Inferior parietal cortex (tissue), 1 donor: ENCODE measurements around the gene TRAF3.
A peak's percentile ranks its signal among the peaks of the same experiment; 100 is the strongest.

ENCODE experiments used
- DNase-seq: peaks from one replicate; pipeline ENCODE4 v3.0.0-alpha.2; 2016; ENCODE audit errors: extremely low spot score

TRAF3 gene

GRCh38 chr14:102776761-102777710 is at the start of gene TRAF3:
Gene TRAF3 (plus strand): TSS chr14:102777449. CDS start chr14:102870202, 92,753 bp downstream.
- no peak for DNase-seq

DNA sequence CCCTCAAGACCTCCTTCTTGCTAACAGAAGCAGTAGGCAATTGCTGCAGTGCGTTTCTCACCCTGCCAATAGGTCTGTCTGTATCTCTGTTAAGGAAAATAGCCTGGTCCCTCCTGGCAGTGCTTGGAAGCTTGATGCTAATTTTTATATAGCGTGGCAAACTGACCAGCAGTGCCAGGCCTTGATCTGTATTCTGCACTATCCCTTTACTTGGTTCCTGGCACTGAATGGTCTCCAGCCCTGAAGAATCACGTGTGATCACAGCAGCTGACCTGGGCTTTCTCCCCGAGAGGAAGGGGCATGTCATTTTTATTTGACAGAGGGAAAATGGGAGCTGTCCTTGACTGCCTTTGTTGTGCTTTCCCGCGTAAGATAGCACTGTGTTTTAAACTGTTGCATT is 48.7 kb upstream of the TRAF3 start:
- peak; percentile 47 for DNase-seq

- no peak for DNase-seq
These were observed 48.0 kb upstream of the TRAF3 start for GRCh38 chr14:102729268-102729667.

GRCh38 chr14:102729825-102730224 is 47.4 kb upstream of the TRAF3 start:
- DNase-seq = no peak

GRCh38 chr14:102731101-102731870 is 46.0 kb upstream of the TRAF3 start:
- no peak for DNase-seq

GRCh38 chr14:102731871-102732800 is 45.1 kb upstream of the TRAF3 start:
- DNase-seq = no peak

DNA sequence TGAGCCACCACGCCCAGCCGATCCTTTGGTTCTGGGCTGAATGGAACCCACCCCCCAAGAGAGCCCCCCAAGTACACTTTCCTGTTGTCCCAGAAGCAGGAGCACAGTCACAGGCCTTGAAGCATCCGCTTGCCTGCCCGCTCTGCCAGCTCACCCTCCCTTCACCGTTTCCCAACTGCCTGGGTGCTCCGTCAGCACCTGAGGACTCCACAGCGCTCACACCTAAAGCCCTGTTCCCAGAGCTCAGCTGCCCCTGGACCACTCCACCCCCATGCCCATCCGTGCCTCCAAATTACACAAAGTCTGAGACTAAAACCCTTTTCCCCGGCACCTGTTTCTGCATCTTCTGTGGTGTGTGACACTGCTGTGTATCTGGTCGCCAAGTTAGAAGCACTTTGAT is 44.3 kb upstream of the TRAF3 start:
- DNase-seq = no peak

DNA sequence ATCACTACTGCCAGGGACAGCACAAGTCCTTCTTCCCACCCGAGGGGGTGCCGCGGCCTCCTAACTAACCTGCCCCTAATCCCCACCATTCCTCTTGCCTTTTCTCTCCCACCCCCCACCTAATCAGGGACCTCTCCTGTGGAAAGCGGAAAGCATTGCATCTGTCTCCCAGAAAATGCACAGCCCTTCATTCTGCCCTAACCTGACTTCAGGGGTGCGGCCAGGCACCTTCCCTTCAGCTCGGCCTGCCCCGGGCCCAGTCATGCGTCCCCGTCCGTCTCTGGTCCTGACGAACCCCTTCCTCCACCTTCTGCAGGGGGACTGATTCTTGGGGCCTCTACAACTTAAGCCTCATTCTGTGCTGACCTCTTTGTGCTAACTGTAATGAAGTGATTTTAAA is 43.9 kb upstream of the TRAF3 start:
- DNase-seq = no peak

DNA sequence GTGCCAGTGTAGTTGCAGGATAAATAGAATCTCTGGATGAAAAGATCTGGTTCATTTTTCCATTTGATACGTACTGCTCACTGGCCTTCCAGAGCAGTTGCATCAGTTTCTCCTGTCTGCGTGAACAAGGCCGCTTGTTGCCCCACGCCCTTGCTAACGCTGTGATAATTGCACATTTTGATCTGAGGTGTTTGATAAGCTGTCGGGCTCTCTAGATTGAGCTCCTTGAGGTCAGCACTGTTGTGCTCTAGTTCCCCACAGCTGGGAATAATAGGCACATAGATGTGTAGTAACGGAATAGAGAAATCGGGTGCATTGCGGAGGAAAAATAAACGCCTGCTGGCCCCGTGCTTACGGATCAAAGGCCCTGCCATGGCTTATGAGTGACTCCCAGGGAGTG is 42.8 kb upstream of the TRAF3 start:
- no peak for DNase-seq

- DNase-seq = no peak
These were observed 40.3 kb upstream of the TRAF3 start for GRCh38 chr14:102736956-102737355.

DNA sequence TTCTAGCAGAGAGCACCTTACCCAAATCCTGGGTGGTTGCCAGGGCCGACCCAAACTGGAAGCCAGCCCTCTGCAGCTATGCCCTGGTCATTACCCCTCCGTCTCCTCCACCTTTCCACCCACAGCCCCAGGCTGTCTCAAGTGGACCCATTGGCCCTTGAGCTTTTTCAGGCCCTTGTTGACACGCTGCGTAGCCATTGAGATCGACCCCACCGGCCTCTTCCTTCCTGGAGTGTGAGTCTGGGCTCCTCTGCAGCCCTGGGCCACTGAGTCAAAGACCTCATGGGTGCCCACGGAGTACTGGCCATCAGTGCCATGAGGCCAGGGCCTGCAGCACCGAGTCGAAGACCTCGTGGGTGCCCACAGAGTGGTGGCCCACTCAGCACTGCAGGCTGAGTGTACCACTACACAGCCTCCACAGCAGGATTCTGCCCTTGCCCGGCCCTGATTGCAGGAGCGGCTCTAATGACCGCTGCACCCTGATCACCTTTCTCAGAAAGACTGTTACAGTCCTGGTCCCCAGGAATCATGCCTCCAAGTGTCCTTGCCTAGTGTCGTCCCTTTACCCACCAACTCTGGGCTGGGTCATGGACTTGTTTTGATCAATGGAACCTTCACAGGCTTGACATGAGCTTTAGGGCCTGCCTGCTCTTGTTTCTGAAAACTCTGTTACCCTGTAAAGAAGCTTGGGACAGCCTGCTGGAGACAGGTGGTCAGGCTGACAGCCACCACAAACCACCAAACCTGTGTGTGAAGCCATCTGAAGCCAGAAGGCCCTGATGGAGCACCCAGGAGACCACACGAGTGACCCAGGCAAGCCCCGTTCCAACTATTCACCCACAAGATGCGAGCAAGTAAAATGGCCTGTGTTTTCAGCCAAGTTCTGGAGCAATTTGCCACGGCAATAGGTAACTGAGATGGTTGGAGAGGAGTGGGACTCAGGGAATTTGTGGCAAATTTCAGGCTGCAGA is 39.6 kb upstream of the TRAF3 start:
- DNase-seq = no peak

GRCh38 chr14:102738373-102739189 is 38.7 kb upstream of the TRAF3 start:
- DNase-seq = no peak

DNA sequence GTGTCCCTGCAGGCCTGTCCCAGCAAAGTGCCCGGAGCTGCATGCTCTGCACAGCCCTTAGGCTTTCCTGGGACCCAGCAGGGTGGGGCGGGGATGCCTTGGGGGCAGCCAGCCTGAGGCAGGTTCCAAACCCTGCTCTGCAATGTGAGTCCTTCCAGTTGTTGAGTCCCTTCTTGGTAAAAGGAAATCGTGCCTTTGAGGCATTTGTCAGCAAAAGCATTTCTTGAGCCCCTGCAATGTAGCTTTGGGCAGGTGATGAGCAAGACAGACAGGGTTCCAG is 38.1 kb upstream of the TRAF3 start:
- DNase-seq = no peak

- DNase-seq = no peak
These were observed 30.4 kb upstream of the TRAF3 start for GRCh38 chr14:102746634-102747438.

DNA sequence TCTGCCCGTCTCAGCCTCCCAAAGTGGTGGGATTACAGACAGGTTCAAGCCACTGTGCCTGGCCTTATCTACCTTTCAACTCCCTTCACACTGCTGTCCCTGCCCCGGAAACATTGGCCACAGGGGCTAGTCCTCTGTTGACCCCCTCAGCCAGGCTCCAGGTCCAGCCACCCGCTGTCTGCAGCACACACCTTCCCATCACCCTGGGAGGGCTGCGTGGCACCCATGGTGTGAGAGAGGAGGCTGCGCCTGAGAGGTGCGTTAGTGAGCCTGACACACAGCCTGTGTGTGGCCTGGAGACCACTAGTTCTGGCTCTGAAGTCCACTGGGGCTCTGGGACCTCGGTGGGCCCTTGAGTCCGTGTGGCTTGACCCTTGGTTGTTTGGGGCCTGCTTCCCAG is 28.4 kb upstream of the TRAF3 start:
- DNase-seq = no peak

- DNase-seq = no peak
These were observed 27.6 kb upstream of the TRAF3 start for GRCh38 chr14:102749393-102750305.

DNA sequence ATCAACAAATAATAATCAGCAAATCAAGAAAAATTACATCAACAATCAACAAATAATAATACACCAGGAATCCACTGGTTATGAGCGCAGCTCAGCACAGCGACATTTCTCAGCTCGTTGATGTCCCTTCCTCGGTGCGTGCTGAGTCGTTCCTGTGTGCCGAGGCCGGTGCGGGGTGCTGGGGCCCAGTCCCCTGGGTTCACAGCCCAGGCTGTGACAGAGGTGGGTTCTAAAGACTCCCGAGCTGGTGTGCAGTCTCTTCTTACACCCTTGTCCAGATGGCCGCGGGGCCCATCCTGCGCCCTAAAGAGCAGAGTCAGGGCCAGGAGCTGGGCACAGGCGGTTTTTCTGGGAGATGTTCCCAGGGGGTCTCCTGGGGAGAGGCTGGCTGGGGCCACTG is 26.9 kb upstream of the TRAF3 start:
- DNase-seq = no peak

DNA sequence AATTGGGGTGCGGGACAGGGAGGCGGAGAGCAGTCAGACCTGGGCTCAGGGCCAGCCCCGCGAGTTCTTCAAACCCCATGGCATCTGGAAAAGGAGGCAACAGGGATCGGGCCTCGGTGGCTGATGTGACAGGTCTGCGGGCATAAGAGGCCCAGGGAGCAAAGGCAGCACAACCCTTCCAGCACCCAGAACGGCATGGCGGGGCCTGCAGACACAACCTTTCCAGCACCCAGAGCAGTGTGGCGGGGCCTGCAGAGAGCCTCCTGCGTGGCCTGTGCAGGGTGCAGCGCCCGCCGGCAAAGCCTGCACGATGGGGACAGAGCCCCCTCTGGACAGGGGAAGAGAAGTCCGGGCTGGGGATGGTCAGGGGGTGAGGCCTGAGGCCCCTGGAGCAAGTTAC is 26.2 kb upstream of the TRAF3 start:
- DNase-seq = no peak
